GM18867 (cell line): Measurements from ENCODE around the gene UNC13B.

Source experiments
- ATAC-seq: cut with Tn5 transposase; IDR thresholded peaks from one replicate; pipeline ENCODE4 v1.9.1; 2021; ENCODE audit warnings: mild to moderate bottlenecking, moderate library complexity; ENCODE audit not compliant: unreplicated experiment

The UNC13B gene

GRCh38 chr9:35415402-35416097 is 253.7 kb downstream of the UNC13B start:
- no peak for ATAC-seq

- ATAC-seq: no peak
Measured at GRCh38 chr9:35416098-35416427, 254.3 kb downstream of the UNC13B start.

DNA sequence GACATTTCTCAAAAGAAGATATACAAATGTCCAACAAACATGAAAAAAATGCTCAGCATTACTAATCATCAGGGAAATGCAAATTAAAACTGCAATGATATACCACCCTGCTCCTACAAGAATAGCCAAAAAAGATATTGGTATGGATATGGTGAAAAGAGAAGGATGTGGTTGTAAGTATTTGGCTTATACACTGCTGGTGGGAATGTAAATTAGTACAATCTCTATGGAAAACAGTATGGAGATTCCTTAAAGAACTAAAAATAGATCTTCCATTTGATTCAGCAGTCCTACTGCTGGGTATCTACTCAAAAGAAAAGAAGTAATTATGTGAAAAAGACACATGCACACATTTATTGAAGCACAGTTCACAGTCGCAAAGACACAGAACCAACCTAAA is 260.5 kb downstream of the UNC13B start:
- no peak for ATAC-seq

- ATAC-seq: no peak
Measured at GRCh38 chr9:35422753-35423152, 260.9 kb downstream of the UNC13B start.

- ATAC-seq: no peak
Measured at GRCh38 chr9:35423499-35423898, 261.7 kb downstream of the UNC13B start.

- ATAC-seq: no peak
Measured at GRCh38 chr9:35424356-35425352, 262.8 kb downstream of the UNC13B start.

GRCh38 chr9:35426627-35427026 is 264.8 kb downstream of the UNC13B start:
- ATAC-seq: no peak

GRCh38 chr9:35431467-35431866 is 269.7 kb downstream of the UNC13B start:
- ATAC-seq: no peak

- no peak for ATAC-seq
Measured at GRCh38 chr9:35432076-35432475, 270.3 kb downstream of the UNC13B start.

DNA sequence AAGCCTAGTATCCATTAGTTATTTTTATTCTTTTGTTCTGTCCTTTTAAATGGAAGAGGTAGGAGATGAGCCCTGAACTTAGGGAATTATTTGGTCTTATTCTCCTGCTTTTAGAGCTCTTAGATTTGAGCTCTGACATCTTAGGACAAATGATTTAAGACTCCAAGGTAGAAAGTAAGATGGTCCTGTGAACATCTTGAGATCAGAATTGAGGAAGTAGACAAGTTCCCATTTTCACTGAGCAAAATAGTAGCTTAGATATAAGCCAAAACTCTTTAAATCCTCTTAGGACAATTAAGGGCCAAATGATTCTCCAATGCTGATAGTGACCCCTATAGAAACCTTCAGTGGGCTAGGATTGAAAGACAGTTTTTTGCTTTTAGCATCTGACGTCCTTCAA is 275.1 kb downstream of the UNC13B start:
- ATAC-seq: no peak

DNA sequence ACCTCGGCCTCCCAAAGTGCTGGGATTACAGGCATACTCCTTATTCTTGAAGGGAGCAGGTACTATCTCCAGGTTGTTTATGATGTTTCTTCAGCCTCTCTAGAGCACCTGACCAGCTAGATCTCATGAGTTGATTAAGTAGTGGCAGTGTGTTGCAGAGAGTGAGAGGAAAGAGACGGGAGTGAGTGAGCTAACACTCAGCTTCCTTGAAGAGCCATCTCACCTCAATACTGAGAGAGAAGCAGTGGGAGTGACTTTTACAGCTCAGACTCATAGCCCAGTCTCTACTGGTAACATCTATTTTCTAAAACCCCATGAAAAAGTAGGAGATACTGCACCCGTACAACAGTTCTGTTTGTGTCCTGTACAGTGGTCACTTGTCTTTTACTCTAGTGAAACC is 284.2 kb downstream of the UNC13B start:
- ATAC-seq: no peak

DNA sequence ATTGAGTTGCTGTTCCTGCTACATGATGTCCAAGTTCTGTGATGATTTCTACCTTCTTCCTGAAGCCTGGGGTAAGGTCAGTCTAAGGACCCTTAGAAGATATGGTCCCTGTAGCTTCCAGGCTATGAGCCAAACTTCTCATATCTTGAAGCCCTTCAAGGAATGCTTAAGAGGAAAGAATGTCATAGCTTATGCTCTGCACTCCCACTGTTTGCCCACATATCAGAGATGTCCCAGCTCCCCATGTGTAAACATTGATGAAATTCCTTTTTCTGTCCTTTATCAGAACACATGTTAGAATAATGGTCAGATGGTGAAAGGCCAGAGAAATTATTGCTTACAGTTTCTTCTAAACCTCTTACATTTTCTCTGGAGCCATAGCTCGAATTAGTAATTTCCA is 286.7 kb downstream of the UNC13B start:
- no peak for ATAC-seq

DNA sequence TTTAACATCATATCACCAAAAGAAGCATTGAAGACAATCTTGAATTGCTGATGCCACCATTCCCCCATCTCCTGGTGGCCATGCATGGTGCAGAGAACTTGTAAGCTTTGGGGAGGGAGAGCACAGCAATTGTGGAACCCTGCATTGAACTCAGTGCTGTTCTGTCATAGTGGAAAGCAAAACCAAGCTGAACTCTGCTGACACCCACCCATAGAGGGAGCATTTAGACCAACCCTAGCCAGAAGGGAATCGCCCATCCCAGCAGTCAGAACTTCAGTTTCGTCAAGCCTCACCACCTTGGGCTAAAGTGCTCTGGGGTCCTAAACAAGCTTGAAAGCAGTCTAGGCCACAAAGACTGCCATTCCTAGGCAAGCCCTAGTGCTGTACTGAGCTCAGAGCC is 290.7 kb downstream of the UNC13B start:
- ATAC-seq: no peak

DNA sequence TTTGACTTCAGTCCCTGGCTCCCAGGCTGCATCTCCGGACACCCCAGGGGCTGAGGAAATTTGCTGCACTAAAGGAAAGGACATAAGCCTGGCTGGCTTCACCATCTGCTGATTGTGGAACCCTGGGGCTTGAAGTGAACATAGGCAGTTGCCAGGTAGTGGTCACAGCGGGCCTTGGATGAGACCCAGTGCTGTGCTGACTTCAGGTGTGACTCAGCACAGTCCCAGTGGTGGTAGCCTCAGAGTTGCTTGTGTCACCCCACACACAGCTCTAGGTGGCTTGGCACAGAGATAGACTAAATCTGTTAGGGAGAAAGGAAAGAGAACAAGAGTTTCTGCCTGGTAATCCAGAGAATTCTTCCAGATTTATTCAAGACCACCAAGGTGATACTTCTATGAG is 292.0 kb downstream of the UNC13B start:
- no peak for ATAC-seq
